ENCODE data around the gene PPP1R8. TPM values are rescaled to one million over a fixed set of nuclear protein-coding genes. Genes with fewer than 3 reads are reported as not detected.

PPP1R8 gene
- total and polyA plus RNA-seq, 12 donors = 16.9 to 63.5 (median 30.4) TPM

- Histone ChIP-seq H3K4me1 (replicated peaks in 1 of 2) (peaks cover 5 to 6% of the 10 kb centered on the region in 2 donors), H3K36me3 (replicated peaks in 1 of 2) (no peaks in the 10 kb centered on the region), H3K27ac (peak overlapping the region in 1 of 5 donors; percentile 8), H3K9me3 (replicated peaks in 1 of 3) (no peaks in the 10 kb centered on the region), H3K27me3 (no peaks in the 10 kb centered on the region), H3K4me3 (no peak overlapping the region)
- 93 to 100% (median 98%) methylated on average over 2 of the region's 2 CpGs for WGBS, 4 donors
- intact Hi-C loops (cut with DNase I) = no loop called here
- DNase-seq = peak in 1 of 7 donors; percentile 3
- TF ChIP-seq POLR2A (IDR thresholded peaks at IDR 0.05) = no peak
- TF ChIP-seq, protein P1, sequence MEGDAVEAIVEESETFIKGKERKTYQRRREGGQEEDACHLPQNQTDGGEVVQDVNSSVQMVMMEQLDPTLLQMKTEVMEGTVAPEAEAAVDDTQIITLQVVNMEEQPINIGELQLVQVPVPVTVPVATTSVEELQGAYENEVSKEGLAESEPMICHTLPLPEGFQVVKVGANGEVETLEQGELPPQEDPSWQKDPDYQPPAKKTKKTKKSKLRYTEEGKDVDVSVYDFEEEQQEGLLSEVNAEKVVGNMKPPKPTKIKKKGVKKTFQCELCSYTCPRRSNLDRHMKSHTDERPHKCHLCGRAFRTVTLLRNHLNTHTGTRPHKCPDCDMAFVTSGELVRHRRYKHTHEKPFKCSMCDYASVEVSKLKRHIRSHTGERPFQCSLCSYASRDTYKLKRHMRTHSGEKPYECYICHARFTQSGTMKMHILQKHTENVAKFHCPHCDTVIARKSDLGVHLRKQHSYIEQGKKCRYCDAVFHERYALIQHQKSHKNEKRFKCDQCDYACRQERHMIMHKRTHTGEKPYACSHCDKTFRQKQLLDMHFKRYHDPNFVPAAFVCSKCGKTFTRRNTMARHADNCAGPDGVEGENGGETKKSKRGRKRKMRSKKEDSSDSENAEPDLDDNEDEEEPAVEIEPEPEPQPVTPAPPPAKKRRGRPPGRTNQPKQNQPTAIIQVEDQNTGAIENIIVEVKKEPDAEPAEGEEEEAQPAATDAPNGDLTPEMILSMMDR (IDR thresholded peaks at IDR 0.05) = no peak
Measured at GRCh38 chr1:27877115-27877416, 46.5 kb downstream of the PPP1R8 start.

DNA sequence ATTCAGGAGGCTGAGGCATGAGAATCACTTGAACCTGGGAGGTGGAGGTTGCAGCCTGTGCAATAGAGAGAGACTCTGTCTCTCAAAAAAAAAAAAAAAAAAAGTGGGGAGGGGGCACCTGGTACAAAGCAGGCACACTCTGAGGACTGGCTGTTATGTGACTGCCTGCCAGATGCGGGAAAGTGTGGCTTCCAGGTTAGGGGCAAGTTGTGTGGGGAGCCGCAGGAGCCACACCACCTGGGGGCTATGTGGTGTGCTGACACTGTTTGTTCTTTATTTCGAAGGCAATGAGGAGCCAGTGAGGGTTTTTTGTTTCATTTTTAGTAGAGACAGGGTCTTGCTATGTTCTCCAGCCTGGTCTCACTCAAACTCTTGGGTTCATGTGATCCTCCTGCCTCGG lies 47.5 kb downstream of the PPP1R8 start:
- peaks cover 0 to under 1% of the 10 kb centered on the region in 2 donors for H3K4me1 ChIP-seq (replicated peaks in 1 of 2)
- no peaks in the 10 kb centered on the region for H3K36me3 ChIP-seq (replicated peaks in 1 of 2)
- intact Hi-C loops (cut with DNase I) = no loop called here
- TF ChIP-seq, protein P1 (IDR thresholded peaks at IDR 0.05) = no peak
- DNase-seq = peak in 1 of 7 donors; percentile 2
- no peaks in the 10 kb centered on the region for H3K9me3 ChIP-seq (replicated peaks in 1 of 3)
- H3K27me3 ChIP-seq = no peaks in the 10 kb centered on the region
- no peak overlapping the region for H3K27ac ChIP-seq
- no peak overlapping the region for H3K4me3 ChIP-seq
- WGBS, 4 donors = 71 to 87% (median 79%) methylated on average over 4 of the region's 4 CpGs

- 57 to 75% (median 67%) methylated on average over 8 of the region's 8 CpGs for WGBS, 4 donors
- Histone ChIP-seq H3K9me3 (replicated peaks in 1 of 3) (no peaks in the 10 kb centered on the region), H3K4me1 (replicated peaks in 1 of 2) (no peaks in the 10 kb centered on the region), H3K27ac (no peak overlapping the region), H3K4me3 (no peak overlapping the region), H3K36me3 (replicated peaks in 1 of 2) (no peaks in the 10 kb centered on the region), H3K27me3 (no peaks in the 10 kb centered on the region)
- intact Hi-C loops (cut with DNase I) = no loop called here
- TF ChIP-seq, protein P1 (IDR thresholded peaks at IDR 0.05) = no peak
- no peak for TF ChIP-seq POLR2A (IDR thresholded peaks at IDR 0.05)
- DNase-seq = no peak
Measured at GRCh38 chr1:27878787-27879335, 48.3 kb downstream of the PPP1R8 start.

DNA sequence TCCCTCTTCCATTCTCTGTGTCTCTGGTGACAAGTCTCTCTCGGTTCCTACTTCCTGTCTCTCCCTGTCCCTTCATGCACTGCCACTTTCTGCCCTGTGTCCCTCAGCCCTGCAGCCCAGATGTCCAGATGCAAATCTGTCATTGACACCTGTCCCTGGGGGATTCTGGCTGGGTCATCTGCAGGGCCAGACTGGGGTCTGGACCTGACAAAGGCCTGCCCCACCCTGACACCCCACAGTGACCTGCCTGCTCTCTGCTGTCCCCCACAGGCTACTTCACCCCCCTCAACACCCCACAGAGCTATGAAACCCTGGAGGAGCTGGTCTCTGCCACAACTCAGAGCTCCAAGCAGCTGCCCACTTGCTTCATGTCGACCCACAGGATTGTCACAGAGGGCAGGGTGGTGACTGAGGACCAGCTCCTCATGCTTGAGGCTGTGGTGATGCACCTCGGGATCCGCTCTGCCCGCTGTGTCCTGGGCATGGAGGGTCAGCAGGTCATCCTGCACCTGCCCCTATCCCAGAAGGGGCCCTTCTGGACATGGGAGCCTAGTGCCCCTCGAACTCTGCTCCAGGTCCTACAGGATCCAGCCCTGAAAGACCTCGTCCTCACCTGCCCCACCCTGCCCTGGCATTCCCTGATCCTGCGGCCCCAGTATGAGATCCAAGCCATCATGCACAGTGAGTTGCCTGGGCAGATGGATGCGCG lies 48.9 kb downstream of the PPP1R8 start:
- peak in 1 of 7 donors; percentile 5 for DNase-seq
- H3K27me3 ChIP-seq = no peaks in the 10 kb centered on the region
- no peak overlapping the region for H3K4me3 ChIP-seq
- intact Hi-C loops (cut with DNase I) = no loop called here
- TF ChIP-seq, protein P1 (IDR thresholded peaks at IDR 0.05) = no peak
- TF ChIP-seq POLR2A (IDR thresholded peaks at IDR 0.05) = no peak
- 74 to 87% (median 78%) methylated on average over 5 to 10 of the region's 10 CpGs for WGBS, 4 donors
- no peaks in the 10 kb centered on the region for H3K36me3 ChIP-seq (replicated peaks in 1 of 2)
- H3K4me1 ChIP-seq (replicated peaks in 1 of 2) = no peaks in the 10 kb centered on the region
- no peaks in the 10 kb centered on the region for H3K9me3 ChIP-seq (replicated peaks in 1 of 3)
- no peak overlapping the region for H3K27ac ChIP-seq

Data from adrenal gland (tissue), 12 donors.